ENCODE results near the gene CRCP. TPM values are rescaled to one million over a fixed set of nuclear protein-coding genes. Genes with fewer than 3 reads are reported as not detected.

The CRCP gene
- total and polyA plus RNA-seq, 7 donors = 18.6 to 48.5 (median 25.7) TPM

GRCh38 chr7:66138994-66139752, 24.5 kb downstream of the CRCP start:
- Histone ChIP-seq H3K9me3 (no peaks in the 10 kb centered on the region), H3K27ac (peak overlapping the region in 1 of 4 donors; percentile 75), H3K27me3 (no peaks in the 10 kb centered on the region), H3K4me3 (no peak overlapping the region), H3K4me1 (peaks cover 0 to 23% (median 14%) of the 10 kb centered on the region in 4 donors), H3K36me3 (peaks cover 0 to 62% (median 10%) of the 10 kb centered on the region in 4 donors)
- intact Hi-C loops (cut with DNase I) = no loop called here
- DNase-seq = no peak
- TF ChIP-seq POLR2AphosphoS5 (IDR thresholded peaks at IDR 0.05) (no peak), EP300 (IDR thresholded peaks at IDR 0.05) (no peak), CTCF (IDR thresholded peaks at IDR 0.05) (no peak), POLR2A (IDR thresholded peaks at IDR 0.05) (no peak)
- 82 to 83% methylated on average over 8 of the region's 8 CpGs for WGBS, 2 donors

- Histone ChIP-seq H3K4me1 (peaks cover 0 to 23% (median 14%) of the 10 kb centered on the region in 4 donors), H3K4me3 (no peak overlapping the region), H3K9me3 (no peaks in the 10 kb centered on the region), H3K36me3 (peaks cover 0 to 60% (median 14%) of the 10 kb centered on the region in 4 donors), H3K27ac (peak overlapping the region; percentile 58 to 75 (median 60)), H3K27me3 (no peaks in the 10 kb centered on the region)
- peak; percentile 92 for DNase-seq
- TF ChIP-seq POLR2AphosphoS5 (IDR thresholded peaks at IDR 0.05) = peak in 2 of 4 donors; percentile 8 to 20
- no peak for TF ChIP-seq POLR2A (IDR thresholded peaks at IDR 0.05)
- TF ChIP-seq CTCF (IDR thresholded peaks at IDR 0.05) = peak in 2 of 4 experiments; percentile 50 to 54
- TF ChIP-seq EP300 (IDR thresholded peaks at IDR 0.05) = no peak
- WGBS, 2 donors = 47 to 63% methylated on average over 4 of the region's 4 CpGs
- intact Hi-C loops (cut with DNase I) = loop anchor here (2.0 kb wide), 1 partner anchor 64 kb away; the partner anchor contains the start of gene TPST1
Measured at GRCh38 chr7:66140924-66141323, 26.3 kb downstream of the CRCP start.

GRCh38 chr7:66142334-66142733, 27.7 kb downstream of the CRCP start:
- no peak for TF ChIP-seq CTCF (IDR thresholded peaks at IDR 0.05)
- TF ChIP-seq POLR2AphosphoS5 (IDR thresholded peaks at IDR 0.05) = no peak
- TF ChIP-seq EP300 (IDR thresholded peaks at IDR 0.05) = no peak
- no peak for TF ChIP-seq POLR2A (IDR thresholded peaks at IDR 0.05)
- DNase-seq = no peak
- Histone ChIP-seq H3K9me3 (no peaks in the 10 kb centered on the region), H3K27me3 (no peaks in the 10 kb centered on the region), H3K27ac (no peak overlapping the region), H3K4me1 (peaks cover 0 to 23% (median 14%) of the 10 kb centered on the region in 4 donors), H3K4me3 (no peak overlapping the region), H3K36me3 (peaks cover 0 to 50% (median 15%) of the 10 kb centered on the region in 4 donors)
- intact Hi-C loops (cut with DNase I) = no loop called here
- WGBS, 2 donors = 88 to 92% methylated on average over 3 of the region's 3 CpGs

- intact Hi-C loops (cut with DNase I) = no loop called here
- Histone ChIP-seq H3K27ac (peak overlapping the region in 2 of 4 donors; percentile 6 to 16), H3K9me3 (no peaks in the 10 kb centered on the region), H3K4me3 (no peak overlapping the region), H3K27me3 (no peaks in the 10 kb centered on the region), H3K4me1 (peaks cover 0 to 23% (median 14%) of the 10 kb centered on the region in 4 donors), H3K36me3 (peaks cover 0 to 43% (median 16%) of the 10 kb centered on the region in 4 donors)
- WGBS, 2 donors = 82 to 84% methylated on average over 5 of the region's 5 CpGs
- TF ChIP-seq POLR2AphosphoS5 (IDR thresholded peaks at IDR 0.05) (no peak), POLR2A (IDR thresholded peaks at IDR 0.05) (no peak), EP300 (IDR thresholded peaks at IDR 0.05) (no peak), CTCF (IDR thresholded peaks at IDR 0.05) (no peak)
- DNase-seq = no peak
Measured at GRCh38 chr7:66142996-66143395, 28.3 kb downstream of the CRCP start.

All from sigmoid colon (tissue), 7 donors.